ENCODE data around the gene PSMB9. TPM values are rescaled to one million over a fixed set of nuclear protein-coding genes. Genes with fewer than 3 reads are reported as not detected.
A peak's percentile ranks its signal among the peaks of the same experiment; 100 is the strongest.
"Not testable (repeated sequence)": the region's sequence is repeated elsewhere in the genome, so short reads cannot be mapped to it uniquely, and the experiment has no call there.

The PSMB9 gene
- polyA plus RNA-seq, 3 donors = 204 to 405 (median 350) TPM

GRCh38 chr6:32876603-32877002, 22.6 kb downstream of the PSMB9 start:
- Mint-ChIP-seq H3K36me3 (peaks cover 0 to 15% of the 10 kb centered on the region in 2 donors), H3K4me3 (no peak overlapping the region), H3K27ac (no peak overlapping the region), H3K27me3 (ENCODE audit: low read depth in 3 of 3) (peaks cover 37 to 54% (median 37%) of the 10 kb centered on the region in 3 donors), H3K9me3 (peaks cover 0 to 10% (median 3%) of the 10 kb centered on the region in 7 donors), H3K4me1 (peaks cover 6% of the 10 kb centered on the region)
- Histone ChIP-seq H3K9ac (ENCODE audit: insufficient read depth, low read length, poor library complexity, severe bottlenecking) (no peak overlapping the region), H3K79me2 (ENCODE audit: insufficient read depth, low read length) (no peaks in the 10 kb centered on the region), H2AFZ (ENCODE audit: insufficient read depth, low read depth, low read length, poor library complexity, severe bottlenecking) (no peak overlapping the region), H4K20me1 (ENCODE audit: insufficient read depth, low read length) (no peaks in the 10 kb centered on the region), H3K9me3 (replicated peaks in 1 of 2; ENCODE audit: control insufficient read depth in 1 of 2, insufficient read depth in 1 of 2, low read length in 2 of 2) (no peaks in the 10 kb centered on the region), H3K4me2 (replicated peaks; ENCODE audit: extremely low read depth, low read length, poor library complexity, severe bottlenecking) (no peak overlapping the region), H3K36me3 (replicated peaks in 1 of 2; ENCODE audit: control insufficient read depth in 1 of 2, insufficient read depth in 2 of 2, low read length in 2 of 2) (no peaks in the 10 kb centered on the region), H3K27me3 (ENCODE audit: control insufficient read depth in 2 of 2, insufficient read depth in 2 of 2, low read length in 2 of 2) (peaks cover 17 to 31% of the 10 kb centered on the region in 2 donors), H3K27ac (ENCODE audit: low read depth in 1 of 2, low read length in 2 of 2) (no peak overlapping the region), H3K4me3 (replicated peaks in 1 of 3; ENCODE audit: low read depth in 2 of 3, low read length in 3 of 3) (no peak overlapping the region), H3K4me1 (ENCODE audit: control insufficient read depth in 1 of 2, insufficient read depth in 2 of 2, low read length in 2 of 2) (peaks cover 6% of the 10 kb centered on the region in 2 donors)
- no peak for DNase-seq
- TF ChIP-seq CTCF (IDR thresholded peaks at IDR 0.05) = no peak
- no CpG with 5 or more reads among the region's 2 CpGs for WGBS (ENCODE audit: insufficient coverage)
- intact Hi-C loops (cut with micrococcal nuclease) = no loop called here

GRCh38 chr6:32879691-32880090, 25.7 kb downstream of the PSMB9 start:
- H3K4me3 ChIP-seq (replicated peaks in 1 of 3; ENCODE audit: low read depth in 2 of 3, low read length in 3 of 3) = peak overlapping the region in 1 of 3 experiments; percentile 13

GRCh38 chr6:32880962-32881361, 27.0 kb downstream of the PSMB9 start:
- intact Hi-C loops (cut with micrococcal nuclease); H3K79me2 ChIP-seq (ENCODE audit: insufficient read depth, low read length): not testable (repeated sequence)

More at GRCh38 chr6:32879691-32880090, 25.7 kb downstream of the PSMB9 start:
- Histone ChIP-seq H3K27me3 (ENCODE audit: control insufficient read depth in 2 of 2, insufficient read depth in 2 of 2, low read length in 2 of 2) (peaks cover 17 to 31% of the 10 kb centered on the region in 2 donors), H3K9me3 (replicated peaks in 1 of 2; ENCODE audit: control insufficient read depth in 1 of 2, insufficient read depth in 1 of 2, low read length in 2 of 2) (no peaks in the 10 kb centered on the region), H4K20me1 (ENCODE audit: insufficient read depth, low read length) (no peaks in the 10 kb centered on the region), H3K27ac (ENCODE audit: low read depth in 1 of 2, low read length in 2 of 2) (no peak overlapping the region), H3K4me1 (ENCODE audit: control insufficient read depth in 1 of 2, insufficient read depth in 2 of 2, low read length in 2 of 2) (peaks cover 6% of the 10 kb centered on the region in 2 donors), H2AFZ (ENCODE audit: insufficient read depth, low read depth, low read length, poor library complexity, severe bottlenecking) (no peak overlapping the region), H3K4me2 (replicated peaks; ENCODE audit: extremely low read depth, low read length, poor library complexity, severe bottlenecking) (peak overlapping the region; percentile 30), H3K79me2 (ENCODE audit: insufficient read depth, low read length) (no peaks in the 10 kb centered on the region), H3K36me3 (replicated peaks in 1 of 2; ENCODE audit: control insufficient read depth in 1 of 2, insufficient read depth in 2 of 2, low read length in 2 of 2) (no peaks in the 10 kb centered on the region), H3K9ac (ENCODE audit: insufficient read depth, low read length, poor library complexity, severe bottlenecking) (no peak overlapping the region)
- peaks cover 0 to 15% of the 10 kb centered on the region in 2 donors for H3K36me3 Mint-ChIP-seq
- DNase-seq = no peak
- peaks cover 27 to 46% (median 32%) of the 10 kb centered on the region in 3 donors for H3K27me3 Mint-ChIP-seq (ENCODE audit: low read depth in 3 of 3)
- intact Hi-C loops (cut with micrococcal nuclease) = no loop called here
- H3K9me3 Mint-ChIP-seq = peaks cover 0 to 3% (median 0%) of the 10 kb centered on the region in 7 donors
- no peak for TF ChIP-seq CTCF (IDR thresholded peaks at IDR 0.05)
- 54% methylated on average over 28 of the region's 35 CpGs for WGBS (ENCODE audit: insufficient coverage)
- peak overlapping the region; percentile 34 to 83 for H3K4me3 Mint-ChIP-seq
- H3K27ac Mint-ChIP-seq = no peak overlapping the region
- H3K4me1 Mint-ChIP-seq = peaks cover 15% of the 10 kb centered on the region

More at GRCh38 chr6:32880962-32881361, 27.0 kb downstream of the PSMB9 start:
- H2AFZ ChIP-seq (ENCODE audit: insufficient read depth, low read depth, low read length, poor library complexity, severe bottlenecking); H3K4me2 ChIP-seq (replicated peaks; ENCODE audit: extremely low read depth, low read length, poor library complexity, severe bottlenecking); H3K27ac Mint-ChIP-seq; H3K4me3 ChIP-seq (replicated peaks in 1 of 3; ENCODE audit: low read depth in 2 of 3, low read length in 3 of 3); H4K20me1 ChIP-seq (ENCODE audit: insufficient read depth, low read length); H3K4me1 ChIP-seq (ENCODE audit: control insufficient read depth in 1 of 2, insufficient read depth in 2 of 2, low read length in 2 of 2); H3K36me3 ChIP-seq (replicated peaks in 1 of 2; ENCODE audit: control insufficient read depth in 1 of 2, insufficient read depth in 2 of 2, low read length in 2 of 2); H3K9me3 ChIP-seq (replicated peaks in 1 of 2; ENCODE audit: control insufficient read depth in 1 of 2, insufficient read depth in 1 of 2, low read length in 2 of 2); H3K9me3 Mint-ChIP-seq; H3K27ac ChIP-seq (ENCODE audit: low read depth in 1 of 2, low read length in 2 of 2); DNase-seq; H3K9ac ChIP-seq (ENCODE audit: insufficient read depth, low read length, poor library complexity, severe bottlenecking): not testable (repeated sequence)
- H3K27me3 ChIP-seq (ENCODE audit: control insufficient read depth in 2 of 2, insufficient read depth in 2 of 2, low read length in 2 of 2) = peaks cover 15 to 29% of the 10 kb centered on the region in 2 donors
- Mint-ChIP-seq H3K27me3 (ENCODE audit: low read depth in 3 of 3) (peaks cover 27 to 39% (median 32%) of the 10 kb centered on the region in 3 donors), H3K36me3 (peaks cover 0 to 15% of the 10 kb centered on the region in 2 donors), H3K4me1 (peaks cover 17% of the 10 kb centered on the region), H3K4me3 (peak overlapping the region in 1 of 2 donors; percentile 23)
- 80% methylated on average over 1 of the region's 3 CpGs for WGBS (ENCODE audit: insufficient coverage)
